Right ventricle myocardium superior (tissue), 1 donor: ENCODE measurements around the gene OR11H7. TPM values are rescaled to one million over a fixed set of nuclear protein-coding genes. Genes with fewer than 3 reads are reported as not detected.
"Not testable (repeated sequence)": the region's sequence is repeated elsewhere in the genome, so short reads cannot be mapped to it uniquely, and the experiment has no call there.

ENCODE experiments used
- ATAC-seq: fragments of 200-7000 bp; cut with Tn5 transposase; one replicate; pipeline ENCODE4 v1.9.1; 2020; ENCODE audit warnings: mild to moderate bottlenecking; ENCODE audit not compliant: poor library complexity
- DNase-seq: peaks from one replicate; pipeline ENCODE4 v3.0.0-alpha.2; 2020
- intact Hi-C: fragments of 100-400 bp; cut with DNase I; formaldehyde crosslinking; loops from one replicate; pipeline ENCODE4 v1.11.2; 2022
- total RNA-seq: library from RNA; stranded (reverse); fragmentation: NEBNext Ultra II Directional; extraction: Animal tissue kit (Norgen Biotek cat#: 25700); gene quantifications from one replicate; pipeline ENCODE4 v1.2.1, GENCODE V29; 2021
- donor health status: DM: no; HTN: yes; CAD: no; lungs with severe emphysema.

The OR11H7 gene
- total RNA-seq, 1 donor from 2014 or later: not detected

- intact Hi-C loops: no loop called here
- ATAC-seq (no peak), DNase-seq (no peak)
Measured at GRCh38 chr14:20262642-20263128, 33.9 kb downstream of the OR11H7 start.

DNA sequence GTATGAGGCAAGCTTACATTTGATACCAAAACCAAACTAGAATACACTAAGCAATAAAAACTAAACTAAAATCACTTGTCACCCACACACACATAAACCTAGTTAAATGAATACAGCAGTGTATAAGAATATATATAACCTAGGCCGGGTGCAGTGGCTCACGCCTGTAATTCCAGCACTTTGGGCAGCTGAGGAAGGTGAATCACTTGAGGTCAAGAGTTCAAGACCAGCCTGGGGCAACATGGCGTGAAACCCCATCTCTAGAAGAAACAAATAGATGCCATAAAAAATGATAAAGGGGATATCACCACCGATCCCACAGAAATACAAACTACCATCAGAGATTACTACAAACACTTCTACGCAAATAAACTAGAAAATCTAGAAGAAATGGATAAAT is 35.6 kb downstream of the OR11H7 start:
- intact Hi-C loops, DNase-seq, ATAC-seq: not testable (repeated sequence)

DNA sequence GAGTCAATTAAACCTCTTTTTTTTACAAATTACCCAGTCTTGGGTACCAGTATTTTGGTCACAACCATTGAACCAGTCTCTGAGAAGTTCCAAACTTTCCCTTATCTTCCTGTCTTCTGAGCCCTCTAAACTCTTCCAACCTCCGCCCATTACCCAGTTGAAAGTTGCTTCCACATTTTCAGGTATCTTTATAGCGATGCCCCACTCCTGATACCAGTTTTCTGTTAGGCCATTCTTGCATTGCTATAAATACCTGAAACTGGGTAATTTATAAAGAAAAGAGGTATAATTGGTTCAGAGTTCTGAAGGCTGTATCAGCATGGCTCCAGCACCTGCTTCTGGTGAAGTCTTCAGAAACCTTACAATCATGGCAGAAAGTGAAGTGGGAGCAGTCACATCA is 45.3 kb downstream of the OR11H7 start:
- intact Hi-C loops: no loop called here
- DNase-seq: no peak
- ATAC-seq: no peak

GRCh38 chr14:20277409-20277808 is 48.6 kb downstream of the OR11H7 start:
- DNase-seq: no peak
- no peak for ATAC-seq
- intact Hi-C loops: no loop called here

DNA sequence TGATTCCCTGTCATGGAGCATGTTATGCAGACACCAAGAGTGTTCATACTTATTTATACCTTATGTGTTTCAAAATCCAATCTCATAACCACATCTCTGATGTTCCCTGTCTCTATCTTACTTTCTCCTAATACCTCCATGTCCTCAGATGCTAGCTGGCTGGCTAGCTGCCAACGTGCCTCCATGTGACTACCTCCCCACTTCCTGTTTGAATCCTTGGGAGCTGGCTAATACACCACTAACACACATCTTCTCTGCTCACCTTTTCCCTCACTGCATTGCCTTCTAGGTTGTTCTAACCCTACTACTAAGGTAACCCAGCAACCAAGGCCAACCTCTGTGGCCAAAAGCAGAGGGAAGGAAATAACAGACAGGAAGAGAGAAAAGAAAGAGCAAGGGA is 49.6 kb downstream of the OR11H7 start:
- intact Hi-C loops: no loop called here
- peak; percentile 62 for DNase-seq
- ATAC-seq: no peak

- ATAC-seq, DNase-seq, intact Hi-C loops: not testable (repeated sequence)
Measured at GRCh38 chr14:20280265-20280664, 51.5 kb downstream of the OR11H7 start.

Other genes starting within 250 kb of the OR11H7 start
- gene OR4Q2, start 226.8 kb upstream of the OR11H7 start, total RNA-seq: not detected
- gene OR4K14, start 209.7 kb upstream of the OR11H7 start, total RNA-seq: not detected
- not detected for gene OR4K13, start 192.9 kb upstream of the OR11H7 start, total RNA-seq
- gene OR4L1, start 168.9 kb upstream of the OR11H7 start, total RNA-seq: not detected
- not detected for gene OR4K17, start 118.2 kb upstream of the OR11H7 start, total RNA-seq
- gene OR4N5, start 90.2 kb upstream of the OR11H7 start, total RNA-seq: not detected
- not detected for gene OR11G2, start 38.1 kb upstream of the OR11H7 start, total RNA-seq
- gene OR11H6, start 5.3 kb upstream of the OR11H7 start, total RNA-seq: not detected
- gene OR11H4, start 10.3 kb downstream of the OR11H7 start, total RNA-seq: not detected
- 10.6 TPM for gene TTC5, start 77.0 kb downstream of the OR11H7 start, total RNA-seq
- 41.1 TPM for gene CCNB1IP1, start 104.3 kb downstream of the OR11H7 start, total RNA-seq
- gene PARP2, start 114.7 kb downstream of the OR11H7 start, total RNA-seq: 15.6 TPM
- gene TEP1, start 184.5 kb downstream of the OR11H7 start, total RNA-seq: 9.3 TPM
- gene KLHL33, start 207.2 kb downstream of the OR11H7 start, total RNA-seq: 0.70 TPM
- 15.6 TPM for gene OSGEP, start 225.8 kb downstream of the OR11H7 start, total RNA-seq
- gene APEX1, start 226.2 kb downstream of the OR11H7 start, total RNA-seq: 69.2 TPM
- 18.4 TPM for gene PIP4P1, start 232.5 kb downstream of the OR11H7 start, total RNA-seq
- gene PNP, start 240.4 kb downstream of the OR11H7 start, total RNA-seq: 6.2 TPM